GM12801 (cell line): Measurements from ENCODE around the gene SYNJ2.

Source experiments
- CTCF ChIP-seq: IDR thresholded peaks from one replicate; pipeline ENCODE4 v1.5.1; 2011; ENCODE audit warnings: control low read depth; ENCODE audit not compliant: insufficient read length; ENCODE audit errors: extremely low read depth

The SYNJ2 gene

GRCh38 chr6:158111987-158112386, 130.3 kb downstream of the SYNJ2 start:
- no peak for TF ChIP-seq CTCF

- TF ChIP-seq CTCF: no peak
These were observed 132.1 kb downstream of the SYNJ2 start for GRCh38 chr6:158113802-158114201.

- no peak for TF ChIP-seq CTCF
These were observed 133.4 kb downstream of the SYNJ2 start for GRCh38 chr6:158115102-158115501.

- no peak for TF ChIP-seq CTCF
These were observed 133.8 kb downstream of the SYNJ2 start for GRCh38 chr6:158115508-158115907.

GRCh38 chr6:158118886-158119285, 137.2 kb downstream of the SYNJ2 start:
- no peak for TF ChIP-seq CTCF

GRCh38 chr6:158121335-158121734, 139.7 kb downstream of the SYNJ2 start:
- no peak for TF ChIP-seq CTCF

- TF ChIP-seq CTCF: no peak
These were observed 140.4 kb downstream of the SYNJ2 start for GRCh38 chr6:158122048-158122447.

- no peak for TF ChIP-seq CTCF
These were observed 142.6 kb downstream of the SYNJ2 start for GRCh38 chr6:158124288-158124687.
